SJSA1 (cell line): ENCODE results near the gene ZNF740. TPM values are rescaled to one million over a fixed set of nuclear protein-coding genes. Genes with fewer than 3 reads are reported as not detected.

Source experiments
- DNase-seq, 2 experiments: peaks; one replicate each; pipeline ENCODE4 v3.0.0-alpha.2; 2015 to 2020; ENCODE audit warnings: low spot score in 2 of 2, low read depth in 1 of 2
- H3K27ac ChIP-seq: fragments of 250-450 bp; sonication (Bioruptor Pico); 2 replicates; pipeline ENCODE4 v1.5.1; 2020; ENCODE audit warnings: mild to moderate bottlenecking, moderate library complexity
- H3K27me3 ChIP-seq: fragments of 250-450 bp; sonication (Bioruptor Pico); replicated peaks from 2 replicates; pipeline ENCODE4 v1.5.1; 2020; ENCODE audit warnings: mild to moderate bottlenecking, moderate library complexity
- H3K36me3 ChIP-seq: fragments of 250-450 bp; sonication (Bioruptor Pico); 2 replicates; pipeline ENCODE4 v1.5.1; 2020; ENCODE audit warnings: mild to moderate bottlenecking
- H3K4me1 ChIP-seq: fragments of 250-450 bp; sonication (Bioruptor Pico); replicated peaks from 2 replicates; pipeline ENCODE4 v1.6.1; 2021; ENCODE audit warnings: mild to moderate bottlenecking
- H3K4me3 ChIP-seq: fragments of 250-450 bp; sonication (Bioruptor Pico); 2 replicates; pipeline ENCODE4 v1.5.1; 2020; ENCODE audit warnings: mild to moderate bottlenecking
- H3K9me3 ChIP-seq: fragments of 250-450 bp; sonication (Bioruptor Pico); replicated peaks from 2 replicates; pipeline ENCODE4 v1.5.1; 2020; ENCODE audit warnings: mild to moderate bottlenecking
- total RNA-seq: library from RNA; depleted of rRNA; stranded (reverse); fragments of >200 nt; shearing (Covaris generic); gene quantifications from 2 replicates; pipeline ENCODE4 v1.2.3, GENCODE V29; 2014; rRNA removed

The ZNF740 gene
- total RNA-seq: 2.1 and 6.8 TPM in 2 replicates

GRCh38 chr12:53180220-53180930 lies at the start of gene ZNF740, which contains the start of gene CSAD:
Gene ZNF740, plus strand, starts transcription at chr12:53180722. Its CDS starts 1,262 bp downstream, at chr12:53181984.
Gene CSAD, minus strand, starts transcription at chr12:53180925. Its CDS starts 7,455 bp downstream, at chr12:53173470.
- Histone ChIP-seq H3K9me3 (no peaks in the 10 kb centered on the region), H3K4me1 (peaks cover 14% of the 10 kb centered on the region), H3K4me3 (peak within 1 kb of the TSS; percentile 55), H3K36me3 (peaks cover 35% of the 10 kb centered on the region), H3K27ac (peak within 1 kb of the TSS; percentile 34), H3K27me3 (no peaks in the 10 kb centered on the region)
- DNase-seq: peak; percentile 94 to 99

- Histone ChIP-seq H3K4me3 (no peak overlapping the region), H3K36me3 (no peaks in the 10 kb centered on the region), H3K27me3 (no peaks in the 10 kb centered on the region), H3K9me3 (no peaks in the 10 kb centered on the region), H3K4me1 (no peaks in the 10 kb centered on the region), H3K27ac (no peak overlapping the region)
- no peak for DNase-seq
These were observed 48.7 kb upstream of the ZNF740 start for GRCh38 chr12:53131844-53132243.

- no peak for DNase-seq
- Histone ChIP-seq H3K4me3 (no peak overlapping the region), H3K27ac (no peak overlapping the region), H3K27me3 (no peaks in the 10 kb centered on the region), H3K36me3 (no peaks in the 10 kb centered on the region), H3K4me1 (no peaks in the 10 kb centered on the region), H3K9me3 (no peaks in the 10 kb centered on the region)
These were observed 46.8 kb upstream of the ZNF740 start for GRCh38 chr12:53133722-53134121.

- H3K36me3 ChIP-seq: no peaks in the 10 kb centered on the region
- no peak overlapping the region for H3K27ac ChIP-seq
- H3K9me3 ChIP-seq: no peaks in the 10 kb centered on the region
- H3K4me3 ChIP-seq: no peak overlapping the region
- no peak for DNase-seq
- H3K4me1 ChIP-seq: no peaks in the 10 kb centered on the region
- no peaks in the 10 kb centered on the region for H3K27me3 ChIP-seq
These were observed 37.2 kb upstream of the ZNF740 start for GRCh38 chr12:53143355-53143754.

GRCh38 chr12:53145383-53146260 lies 34.9 kb upstream of the ZNF740 start:
- H3K27ac ChIP-seq: no peak overlapping the region
- no peak overlapping the region for H3K4me3 ChIP-seq
- H3K4me1 ChIP-seq: no peaks in the 10 kb centered on the region
- H3K9me3 ChIP-seq: no peaks in the 10 kb centered on the region
- DNase-seq: no peak
- no peaks in the 10 kb centered on the region for H3K36me3 ChIP-seq
- no peaks in the 10 kb centered on the region for H3K27me3 ChIP-seq

GRCh38 chr12:53147181-53147580 lies 33.3 kb upstream of the ZNF740 start:
- DNase-seq: no peak
- Histone ChIP-seq H3K27ac (no peak overlapping the region), H3K9me3 (no peaks in the 10 kb centered on the region)

GRCh38 chr12:53147653-53148052 lies 32.9 kb upstream of the ZNF740 start:
- Histone ChIP-seq H3K27me3 (no peaks in the 10 kb centered on the region), H3K4me1 (no peaks in the 10 kb centered on the region), H3K9me3 (no peaks in the 10 kb centered on the region), H3K27ac (no peak overlapping the region), H3K4me3 (no peak overlapping the region), H3K36me3 (no peaks in the 10 kb centered on the region)
- DNase-seq: no peak

More at GRCh38 chr12:53147181-53147580, 33.3 kb upstream of the ZNF740 start:
- Histone ChIP-seq H3K36me3 (no peaks in the 10 kb centered on the region), H3K4me3 (no peak overlapping the region), H3K27me3 (no peaks in the 10 kb centered on the region), H3K4me1 (no peaks in the 10 kb centered on the region)

- no peak overlapping the region for H3K27ac ChIP-seq
- no peak for DNase-seq
- H3K4me1 ChIP-seq: no peaks in the 10 kb centered on the region; the same call in 1 of the 2 replicates
- H3K4me3 ChIP-seq: no peak overlapping the region
- H3K36me3 ChIP-seq: no peaks in the 10 kb centered on the region
- H3K27me3 ChIP-seq: no peaks in the 10 kb centered on the region
- no peaks in the 10 kb centered on the region for H3K9me3 ChIP-seq
These were observed 29.5 kb upstream of the ZNF740 start for GRCh38 chr12:53151039-53151438.

GRCh38 chr12:53152390-53152789 lies 28.1 kb upstream of the ZNF740 start:
- Histone ChIP-seq H3K4me3 (no peak overlapping the region), H3K27ac (no peak overlapping the region), H3K36me3 (no peaks in the 10 kb centered on the region), H3K27me3 (no peaks in the 10 kb centered on the region), H3K9me3 (no peaks in the 10 kb centered on the region), H3K4me1 (no peaks in the 10 kb centered on the region; the same call in 1 of the 2 replicates)
- no peak for DNase-seq

GRCh38 chr12:53159195-53159839 lies 21.2 kb upstream of the ZNF740 start:
- H3K4me3 ChIP-seq: no peak overlapping the region
- no peaks in the 10 kb centered on the region; the same call in 1 of the 2 replicates for H3K4me1 ChIP-seq
- H3K27me3 ChIP-seq: no peaks in the 10 kb centered on the region
- H3K36me3 ChIP-seq: no peaks in the 10 kb centered on the region
- H3K9me3 ChIP-seq: no peaks in the 10 kb centered on the region
- DNase-seq: peak; percentile 63 to 78
- H3K27ac ChIP-seq: no peak overlapping the region

GRCh38 chr12:53160000-53160399 lies 20.5 kb upstream of the ZNF740 start:
- no peak overlapping the region for H3K4me3 ChIP-seq
- no peaks in the 10 kb centered on the region; the same call in 1 of the 2 replicates for H3K4me1 ChIP-seq
- H3K36me3 ChIP-seq: no peaks in the 10 kb centered on the region
- no peak overlapping the region for H3K27ac ChIP-seq
- DNase-seq: no peak
- H3K9me3 ChIP-seq: no peaks in the 10 kb centered on the region
- H3K27me3 ChIP-seq: no peaks in the 10 kb centered on the region

GRCh38 chr12:53160673-53161072 lies 19.8 kb upstream of the ZNF740 start:
- Histone ChIP-seq H3K36me3 (no peaks in the 10 kb centered on the region), H3K27ac (no peak overlapping the region), H3K4me1 (no peaks in the 10 kb centered on the region), H3K9me3 (no peaks in the 10 kb centered on the region), H3K4me3 (no peak overlapping the region), H3K27me3 (no peaks in the 10 kb centered on the region)
- DNase-seq: no peak

GRCh38 chr12:53161119-53161911 lies 19.2 kb upstream of the ZNF740 start:
- Histone ChIP-seq H3K36me3 (no peaks in the 10 kb centered on the region), H3K27me3 (no peaks in the 10 kb centered on the region), H3K4me1 (no peaks in the 10 kb centered on the region), H3K9me3 (no peaks in the 10 kb centered on the region), H3K4me3 (no peak overlapping the region), H3K27ac (no peak overlapping the region)
- DNase-seq: no peak
